ENCODE results near the gene ACAA1.
"Not testable (repeated sequence)": the region's sequence is repeated elsewhere in the genome, so short reads cannot be mapped to it uniquely, and the experiment has no call there.

ACAA1 gene

DNA sequence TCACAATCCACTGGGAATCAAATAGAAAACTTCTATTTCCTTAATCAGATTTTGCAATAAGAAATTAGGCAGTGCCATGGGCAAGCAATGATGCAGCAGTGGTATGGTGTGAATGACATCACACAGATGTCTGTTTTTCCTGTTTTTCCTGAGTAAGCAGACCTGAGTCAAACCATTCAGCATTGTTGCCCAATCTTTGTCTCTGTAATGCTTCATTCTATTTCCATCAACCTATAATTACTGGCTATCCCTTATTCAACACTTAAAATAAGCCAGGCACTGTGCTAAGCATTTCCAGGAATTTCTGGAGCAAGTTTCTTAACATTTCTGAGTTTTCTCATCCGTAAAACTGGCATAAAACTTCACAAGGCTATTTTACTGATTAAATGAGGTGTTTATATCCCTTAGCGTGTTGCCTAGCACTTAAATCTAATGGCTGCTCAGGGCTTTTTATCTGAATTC is 17.1 kb upstream of the ACAA1 start:
- DNase-seq: peak in 1 of 2 experiments; percentile 25

DNA sequence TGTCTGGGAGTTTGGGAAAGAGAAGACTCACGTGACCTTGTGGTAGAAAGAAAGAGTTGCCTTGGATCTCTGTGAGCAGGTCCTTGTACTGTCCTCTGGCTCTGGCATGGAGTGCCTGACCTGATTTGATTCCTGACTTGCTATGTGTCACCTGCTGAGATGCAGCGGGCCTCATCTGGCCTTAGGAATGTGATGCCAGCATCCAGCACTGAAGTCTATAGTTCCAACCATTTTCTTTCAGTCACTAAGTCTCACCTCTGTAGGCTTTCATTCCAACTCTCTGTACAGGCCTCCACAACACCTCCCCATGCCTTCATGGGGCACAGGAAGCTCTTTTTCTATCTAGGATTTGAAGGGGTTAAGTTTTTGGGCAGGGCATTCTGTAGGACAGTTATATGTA is 16.3 kb upstream of the ACAA1 start:
- no peak for DNase-seq

DNA sequence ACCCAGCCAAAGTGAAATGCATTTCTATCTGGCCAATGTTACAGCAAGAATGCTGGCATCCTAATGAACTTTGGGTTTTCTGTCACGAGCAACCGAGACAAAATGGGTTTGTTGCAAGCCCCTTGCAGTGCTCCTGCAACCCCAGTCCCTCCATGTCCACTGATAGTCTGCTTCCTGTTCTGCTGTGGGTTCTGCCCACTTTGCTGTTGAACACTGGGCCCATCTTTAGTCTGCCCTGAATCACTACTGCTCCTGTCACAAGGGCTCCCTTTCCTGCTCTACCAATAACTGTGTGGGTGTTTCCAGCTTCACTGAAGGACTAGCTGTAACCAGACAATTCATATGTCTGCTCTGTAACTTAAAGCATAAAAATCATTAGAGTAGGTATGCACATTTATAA is 15.7 kb upstream of the ACAA1 start:
- no peak for DNase-seq

DNA sequence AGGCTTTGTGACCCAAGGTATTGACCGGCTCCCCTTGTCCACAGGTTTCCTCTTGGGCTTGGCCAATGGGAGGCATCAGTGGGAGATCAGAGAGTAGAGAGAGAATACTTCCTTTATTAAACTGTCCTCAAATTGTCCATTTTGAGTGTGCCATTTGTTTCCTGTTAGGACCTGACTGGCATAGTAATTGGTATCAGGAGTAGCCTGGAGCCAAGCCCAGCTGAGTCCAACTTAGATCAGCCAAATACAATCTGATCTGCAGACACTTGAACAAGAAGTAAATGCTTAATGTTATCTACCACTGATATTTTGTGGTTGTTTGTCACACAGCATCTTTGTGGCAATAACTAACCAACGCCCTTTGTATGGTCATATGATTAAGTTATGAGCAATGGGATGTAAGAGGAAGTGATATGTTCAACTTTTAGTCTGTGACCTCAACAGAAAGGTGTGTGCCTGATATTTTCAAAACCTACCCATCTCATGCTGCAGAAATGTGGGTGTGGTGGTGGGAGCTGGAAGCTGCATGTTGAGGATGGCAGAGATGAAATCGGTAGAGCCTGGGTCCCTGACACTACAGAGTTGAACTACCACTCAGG is 14.8 kb upstream of the ACAA1 start:
- no peak for DNase-seq

DNA sequence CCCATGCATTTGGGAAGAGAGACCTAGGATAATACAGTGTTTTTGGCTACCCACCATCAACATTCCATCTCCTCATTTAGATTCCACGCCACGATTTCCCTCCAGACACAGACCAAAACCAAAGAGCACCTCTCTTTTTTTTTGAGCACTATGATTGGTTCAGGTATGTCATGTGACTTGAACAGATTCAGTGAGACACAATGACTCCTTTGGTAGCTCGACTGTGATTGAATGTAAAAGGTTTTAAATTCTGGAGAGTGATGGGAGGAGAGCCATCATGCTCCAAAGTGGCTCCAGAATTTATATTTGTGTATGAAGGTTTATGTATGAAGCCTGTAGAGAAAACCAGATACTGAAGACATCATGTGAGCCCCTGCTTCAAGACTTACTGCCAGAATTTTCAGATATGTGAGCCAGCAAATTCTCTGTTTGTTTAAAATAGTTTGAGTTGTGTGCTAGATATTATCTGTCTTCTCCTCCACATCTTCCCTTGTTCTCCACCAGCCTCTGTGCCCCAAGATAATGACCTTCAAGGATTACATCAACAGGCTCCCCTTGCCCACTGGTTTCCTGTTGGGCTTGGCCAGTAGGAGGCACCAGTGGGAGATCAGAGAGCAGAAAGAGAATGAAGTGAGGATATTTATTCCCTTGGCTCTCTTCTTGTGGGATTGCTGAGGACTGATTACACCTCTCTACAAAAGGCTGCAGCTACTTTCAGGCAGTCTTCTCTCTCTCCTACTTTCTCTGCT is 14.0 kb upstream of the ACAA1 start:
- no peak for DNase-seq

DNA sequence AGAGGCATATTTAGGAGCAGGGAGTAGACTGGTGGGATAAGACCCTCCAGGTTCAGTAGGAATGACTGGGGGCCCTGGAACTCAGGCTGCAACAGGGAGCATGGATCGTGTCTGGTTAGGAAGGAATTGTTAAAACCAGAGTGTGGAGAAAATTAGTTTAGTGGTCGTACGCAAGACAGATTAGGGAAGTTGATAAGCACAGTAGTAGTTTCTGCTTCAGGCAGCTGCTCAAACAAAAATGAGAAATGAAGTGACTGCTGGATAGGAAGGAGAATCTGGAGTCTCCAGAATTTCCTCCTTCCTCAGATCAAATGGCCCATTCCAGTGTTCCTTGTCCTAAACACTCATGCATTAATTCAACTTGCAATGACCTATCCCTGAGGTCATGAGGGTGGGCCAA is 12.8 kb upstream of the ACAA1 start:
- DNase-seq: no peak

DNA sequence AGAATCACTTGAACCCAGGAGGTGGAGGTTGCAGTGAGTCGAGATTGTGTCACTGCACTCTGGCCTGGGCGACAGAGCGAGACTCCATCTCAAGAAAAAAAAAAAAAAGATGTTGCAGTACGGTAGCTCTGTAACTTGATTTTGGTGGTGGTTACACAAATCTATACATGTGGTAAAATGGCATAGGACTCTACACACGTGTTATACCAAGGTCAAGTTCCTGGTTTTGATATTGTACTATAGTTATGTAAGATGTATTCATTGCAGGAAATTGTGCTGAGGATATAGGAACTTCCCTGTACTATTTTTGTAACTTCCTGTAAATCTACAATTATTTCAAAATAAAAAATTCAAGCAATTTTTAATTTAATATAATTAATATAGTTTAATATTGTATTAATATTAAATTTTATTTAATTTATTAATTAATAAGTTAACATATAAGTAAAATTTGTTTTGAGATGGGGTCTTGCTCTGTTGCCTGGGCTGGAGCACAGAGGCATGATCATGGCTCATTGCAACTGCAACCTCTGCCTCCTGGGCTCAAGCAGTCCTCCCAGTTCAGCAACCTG is 11.5 kb upstream of the ACAA1 start:
- no peak for DNase-seq

DNA sequence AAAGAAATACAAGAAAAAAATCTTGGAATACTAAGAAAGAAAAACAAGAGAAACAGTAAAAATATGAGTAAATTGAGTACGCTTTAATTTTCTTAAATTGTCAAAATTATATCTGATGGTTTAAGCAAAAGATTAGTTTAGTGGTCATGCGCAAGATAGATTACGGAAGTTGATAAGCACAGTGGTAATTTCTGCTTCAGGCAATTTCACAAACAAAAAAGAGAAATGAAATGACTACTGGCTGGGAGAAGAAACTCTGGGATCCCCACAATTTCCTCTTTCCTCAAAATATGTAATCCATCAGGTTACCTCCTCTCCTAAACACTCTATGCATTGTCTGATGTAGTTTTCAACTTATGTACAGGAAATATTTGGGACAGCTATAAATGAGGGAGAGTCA is 10.5 kb upstream of the ACAA1 start:
- DNase-seq: no peak

DNA sequence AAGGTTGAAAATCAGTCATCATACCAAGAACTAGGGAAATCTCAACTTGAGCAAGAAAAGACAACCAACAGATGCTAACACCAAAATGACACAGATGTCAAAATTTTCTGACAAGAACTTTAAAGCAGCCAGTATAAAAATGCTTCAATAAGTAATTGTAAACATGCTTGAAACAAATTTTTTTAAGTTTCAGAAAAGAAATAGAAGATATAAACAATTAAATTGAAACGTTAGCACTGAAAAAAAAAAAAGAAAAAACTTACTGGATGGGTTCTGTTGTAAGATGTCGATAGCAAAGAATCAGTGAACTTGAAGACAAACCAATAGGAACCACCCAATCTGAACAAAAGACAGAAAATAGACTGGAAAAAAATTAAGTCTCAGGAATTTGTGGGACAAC is 9.6 kb upstream of the ACAA1 start:
- DNase-seq: no peak

DNA sequence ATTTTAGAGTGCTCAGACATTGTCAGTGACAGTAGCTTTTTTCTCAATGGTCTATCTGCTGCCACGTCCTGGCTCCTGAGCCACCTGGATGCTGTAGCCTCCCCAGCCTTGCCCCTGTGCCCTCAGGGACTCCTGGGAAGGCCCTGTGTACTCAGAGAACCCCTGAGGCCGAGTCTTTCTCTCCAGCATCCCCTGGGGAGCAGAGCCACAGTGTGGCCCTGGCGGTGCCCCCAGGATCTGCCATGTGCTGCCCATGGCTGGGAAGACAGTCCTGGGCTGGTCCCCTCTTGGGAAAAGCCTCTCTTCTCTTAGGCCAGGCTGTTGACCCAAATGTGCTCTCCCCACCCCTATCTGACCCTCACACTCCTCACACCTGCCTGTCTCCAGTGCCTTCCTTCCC is 6.6 kb upstream of the ACAA1 start:
- DNase-seq: no peak

DNA sequence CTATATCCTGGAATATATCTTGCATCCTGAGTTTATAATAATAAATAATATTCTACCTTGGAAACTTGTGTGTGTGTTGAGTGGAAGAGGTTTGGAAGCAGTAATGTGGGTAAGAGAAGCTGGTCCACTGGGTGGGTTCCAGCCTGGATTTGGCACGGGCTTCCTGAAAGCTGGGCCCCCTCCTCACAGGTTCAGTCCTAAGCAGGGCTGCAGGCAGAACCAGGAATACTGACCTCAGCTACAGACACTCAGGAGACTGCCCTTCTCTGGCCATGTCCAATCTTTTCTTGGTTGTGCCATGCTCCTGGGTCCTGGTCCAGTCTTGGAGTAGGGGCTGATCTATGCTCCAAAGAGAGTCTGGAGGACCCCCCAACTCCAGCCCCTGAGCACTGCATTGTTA is 6.0 kb upstream of the ACAA1 start:
- no peak for DNase-seq

DNA sequence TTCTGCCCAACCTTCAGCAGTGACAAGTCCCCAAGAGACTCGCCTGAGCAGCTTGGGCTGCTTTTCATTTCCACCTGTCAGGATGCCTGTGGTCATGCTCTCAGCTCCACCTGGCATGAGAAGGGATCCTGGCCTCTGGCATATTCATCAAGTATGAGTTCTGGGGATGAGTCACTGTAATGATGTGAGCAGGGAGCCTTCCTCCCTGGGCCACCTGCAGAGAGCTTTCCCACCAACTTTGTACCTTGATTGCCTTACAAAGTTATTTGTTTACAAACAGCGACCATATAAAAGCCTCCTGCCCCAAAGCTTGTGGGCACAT is 5.0 kb upstream of the ACAA1 start:
- DNase-seq: no peak

DNA sequence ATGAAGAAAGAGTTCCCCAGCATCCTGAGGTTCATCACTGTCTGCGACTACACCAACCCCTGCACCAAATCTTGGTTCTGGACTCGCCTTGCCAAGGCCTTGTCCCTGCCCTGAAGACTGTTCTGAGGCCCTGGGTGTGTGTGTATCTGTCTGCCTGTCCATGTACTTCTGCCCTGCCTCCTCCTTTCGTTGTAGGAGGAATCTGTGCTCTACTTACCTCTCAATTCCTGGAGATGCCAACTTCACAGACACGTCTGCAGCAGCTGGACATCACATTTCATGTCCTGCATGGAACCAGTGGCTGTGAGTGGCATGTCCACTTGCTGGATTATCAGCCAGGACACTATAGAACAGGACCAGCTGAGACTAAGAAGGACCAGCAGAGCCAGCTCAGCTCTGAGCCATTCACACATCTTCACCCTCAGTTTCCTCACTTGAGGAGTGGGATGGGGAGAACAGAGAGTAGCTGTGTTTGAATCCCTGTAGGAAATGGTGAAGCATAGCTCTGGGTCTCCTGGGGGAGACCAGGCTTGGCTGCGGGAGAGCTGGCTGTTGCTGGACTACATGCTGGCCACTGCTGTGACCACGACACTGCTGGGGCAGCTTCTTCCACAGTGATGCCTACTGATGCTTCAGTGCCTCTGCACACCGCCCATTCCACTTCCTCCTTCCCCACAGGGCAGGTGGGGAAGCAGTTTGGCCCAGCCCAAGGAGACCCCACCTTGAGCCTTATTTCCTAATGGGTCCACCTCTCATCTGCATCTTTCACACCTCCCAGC is 4.4 kb upstream of the ACAA1 start:
- no peak for DNase-seq

DNA sequence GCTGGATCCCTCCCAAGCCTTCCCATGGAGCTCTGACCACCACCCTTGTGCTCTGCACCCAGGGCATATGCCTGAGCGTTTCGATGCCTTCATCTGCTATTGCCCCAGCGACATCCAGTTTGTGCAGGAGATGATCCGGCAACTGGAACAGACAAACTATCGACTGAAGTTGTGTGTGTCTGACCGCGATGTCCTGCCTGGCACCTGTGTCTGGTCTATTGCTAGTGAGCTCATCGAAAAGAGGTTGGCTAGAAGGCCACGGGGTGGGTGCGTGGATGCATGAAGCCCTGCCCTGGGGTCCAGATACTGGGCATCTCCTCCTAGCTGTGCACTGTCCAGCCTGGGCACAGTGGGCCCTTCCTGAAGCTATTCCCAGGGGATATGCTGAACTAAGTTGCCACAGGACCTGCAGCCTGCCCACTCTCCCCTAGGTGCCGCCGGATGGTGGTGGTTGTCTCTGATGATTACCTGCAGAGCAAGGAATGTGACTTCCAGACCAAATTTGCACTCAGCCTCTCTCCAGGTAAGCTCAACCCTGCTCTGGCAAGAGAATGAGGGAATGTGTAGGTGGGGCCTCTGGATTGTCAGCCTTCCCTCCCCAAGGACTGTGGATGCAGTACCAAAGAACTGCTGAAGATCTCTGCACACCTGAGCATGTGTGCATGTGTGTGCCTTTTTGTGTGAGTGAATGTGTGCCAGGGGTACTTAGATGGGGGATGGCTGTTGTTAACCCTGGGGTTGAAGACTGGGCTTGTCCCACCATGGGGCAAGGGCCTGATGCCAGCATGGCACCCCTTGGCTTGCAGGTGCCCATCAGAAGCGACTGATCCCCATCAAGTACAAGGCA is 3.6 kb upstream of the ACAA1 start:
- DNase-seq: no peak

DNA sequence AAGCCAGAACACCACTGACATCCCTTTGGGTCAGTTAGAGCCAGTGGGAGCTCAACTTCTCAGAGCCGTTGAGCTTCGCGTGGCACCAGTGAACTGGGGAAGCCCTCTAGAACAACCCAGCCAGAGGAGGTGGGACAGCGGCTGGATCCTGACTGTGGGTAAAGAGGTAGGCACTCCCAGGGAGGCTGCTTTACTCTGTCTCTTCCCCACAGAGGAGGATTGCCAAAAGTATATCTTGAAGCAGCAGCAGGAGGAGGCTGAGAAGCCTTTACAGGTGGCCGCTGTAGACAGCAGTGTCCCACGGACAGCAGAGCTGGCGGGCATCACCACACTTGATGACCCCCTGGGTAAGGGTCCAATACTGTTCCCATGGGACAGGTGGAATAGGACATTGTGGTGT is 2.7 kb upstream of the ACAA1 start:
- DNase-seq: no peak

DNA sequence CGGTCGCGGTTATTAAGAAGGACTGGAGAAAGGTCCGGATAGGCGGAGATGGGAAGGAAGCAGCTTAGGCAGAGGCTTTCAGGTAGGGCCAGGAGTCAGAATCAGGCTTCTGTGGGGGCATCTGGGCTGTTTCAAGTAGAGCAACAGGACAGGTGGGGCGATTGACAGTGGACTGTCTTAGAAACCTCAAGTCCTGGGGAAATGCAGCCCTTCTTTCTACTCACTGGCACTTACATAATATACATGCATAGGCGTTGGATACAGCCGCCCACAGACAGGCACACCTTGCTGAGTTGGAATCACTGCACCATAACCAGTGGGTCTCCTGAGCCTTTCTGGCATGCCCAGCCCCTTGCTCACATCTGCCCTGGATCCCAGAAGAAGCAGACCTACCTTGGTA is 2.3 kb upstream of the ACAA1 start:
- peak in 1 of 2 experiments; percentile 45 for DNase-seq

DNA sequence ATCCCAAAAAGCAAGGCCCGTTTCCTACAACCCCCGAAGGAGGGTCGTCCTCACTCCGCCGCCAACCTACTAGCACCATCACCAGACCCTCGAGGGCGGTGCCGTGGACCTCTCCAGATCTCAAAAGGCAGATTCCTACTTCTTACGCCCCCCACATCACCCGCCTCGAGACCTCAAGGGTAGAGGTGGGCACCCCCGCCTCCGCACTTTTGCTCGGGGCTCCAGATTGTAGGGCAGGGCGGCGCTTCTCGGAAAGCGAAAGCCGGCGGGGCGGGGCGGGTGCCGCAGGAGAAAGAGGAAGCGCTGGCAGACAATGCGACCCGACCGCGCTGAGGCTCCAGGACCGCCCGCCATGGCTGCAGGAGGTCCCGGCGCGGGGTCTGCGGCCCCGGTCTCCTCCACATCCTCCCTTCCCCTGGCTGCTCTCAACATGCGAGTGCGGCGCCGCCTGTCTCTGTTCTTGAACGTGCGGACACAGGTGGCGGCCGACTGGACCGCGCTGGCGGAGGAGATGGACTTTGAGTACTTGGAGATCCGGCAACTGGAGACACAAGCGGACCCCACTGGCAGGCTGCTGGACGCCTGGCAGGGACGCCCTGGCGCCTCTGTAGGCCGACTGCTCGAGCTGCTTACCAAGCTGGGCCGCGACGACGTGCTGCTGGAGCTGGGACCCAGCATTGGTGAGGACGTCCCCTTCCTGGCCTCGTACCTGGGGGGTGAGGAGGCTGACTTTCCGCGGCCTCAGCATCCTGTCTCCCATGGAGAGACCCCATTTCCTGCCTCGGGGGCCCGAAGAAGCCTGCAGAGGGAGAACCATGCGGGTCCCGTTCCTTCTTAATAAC is 1.6 kb upstream of the ACAA1 start, which contains the start of gene MYD88:
TSS of gene MYD88 (plus strand) at position 313 of the 842 bp plus-strand sequence. CDS start at position 353, 40 bp downstream.
- DNase-seq: peak; percentile 40 to 56

DNA sequence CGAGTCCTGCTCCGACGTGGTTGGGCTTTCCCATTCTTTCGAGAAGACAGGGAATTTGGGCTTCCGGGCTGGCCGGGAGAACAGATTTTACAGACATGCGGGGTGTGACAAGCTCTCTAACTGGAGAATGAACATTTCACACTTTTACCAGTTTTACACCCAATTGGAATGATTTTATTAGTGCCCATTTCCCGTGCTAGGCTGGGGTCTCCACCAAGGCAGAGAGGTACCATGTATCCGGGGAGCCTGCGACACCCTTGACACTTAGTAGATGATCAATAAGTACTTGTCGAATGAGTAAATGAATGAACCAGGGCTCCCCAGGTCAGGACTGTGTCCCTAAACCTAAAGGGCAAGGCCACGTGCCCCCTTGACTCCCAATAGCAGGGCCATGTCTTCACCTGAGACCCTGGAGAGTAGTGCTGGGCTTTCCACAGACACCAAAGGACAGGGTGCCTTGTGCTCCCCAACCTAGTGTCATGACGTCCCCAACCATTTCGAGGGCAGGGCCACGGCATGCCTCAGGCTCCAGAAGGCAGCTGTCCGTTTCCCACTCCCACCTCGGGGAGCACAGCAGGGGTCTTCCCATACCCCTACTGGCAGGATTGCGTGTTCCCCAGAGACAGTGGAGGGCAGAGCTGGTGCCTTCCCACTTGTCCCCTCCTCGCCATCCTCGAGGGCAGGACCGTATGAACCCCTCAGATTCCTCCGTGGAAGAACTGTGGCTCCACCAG is 855 bp upstream of the ACAA1 start:
- DNase-seq: peak; percentile 34 to 64

DNA sequence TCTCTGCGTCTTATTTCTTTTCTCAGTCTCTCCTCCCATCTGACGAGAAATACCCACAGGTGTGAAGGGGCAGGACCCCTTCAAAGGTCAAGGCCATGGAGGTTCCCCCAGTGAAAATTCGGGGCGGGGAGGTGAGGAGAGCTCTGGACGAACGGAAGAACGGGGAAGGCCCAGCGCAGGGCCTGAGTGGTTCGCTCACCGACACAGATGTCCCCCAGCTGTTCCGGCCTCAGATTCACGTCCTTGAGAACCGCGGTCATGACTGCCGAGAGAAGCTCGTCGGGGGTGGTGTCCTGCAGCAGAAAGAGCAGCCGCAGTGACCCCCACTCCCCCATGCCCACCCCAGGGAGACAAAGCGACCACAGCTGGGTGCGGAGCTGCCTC is 542 bp downstream of the ACAA1 start:
- DNase-seq: peak in 1 of 2 experiments; percentile 16

DNA sequence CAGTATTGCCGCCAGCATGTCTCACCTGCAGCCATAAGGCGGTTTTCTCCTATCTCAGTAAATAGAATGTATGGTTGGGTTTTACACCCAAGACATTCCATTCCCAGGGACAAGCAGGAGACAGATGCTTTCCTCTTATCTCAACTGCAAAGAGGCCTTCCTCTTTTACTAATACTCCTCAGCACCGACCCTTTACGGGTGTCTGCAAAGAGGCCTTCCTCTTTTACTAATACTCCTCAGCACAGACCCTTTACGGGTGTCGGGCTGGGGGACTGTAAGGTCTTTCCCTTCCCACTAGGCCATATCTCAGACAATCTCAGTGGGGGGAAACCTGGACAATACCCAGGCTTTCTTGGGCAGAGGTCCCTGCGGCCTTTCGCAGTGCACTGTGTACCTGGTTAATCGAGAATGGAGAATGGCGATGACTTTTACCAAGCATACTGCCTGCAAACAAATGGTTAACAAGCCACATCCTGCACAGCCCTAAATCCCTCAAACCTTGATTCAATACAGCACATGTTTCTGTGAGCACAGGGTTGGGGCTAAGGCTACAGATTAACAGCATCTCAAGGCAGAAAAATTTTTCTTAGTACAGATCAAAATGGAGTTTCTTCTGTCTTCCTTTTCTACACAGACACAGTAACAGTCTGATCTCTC is 1.2 kb downstream of the ACAA1 start:
- not testable (repeated sequence) for DNase-seq

All from NCI-H2081 (cell line).